ENCODE results near the gene GALK2. TPM values are rescaled to one million over a fixed set of nuclear protein-coding genes. Genes with fewer than 3 reads are reported as not detected.

The GALK2 gene
- total RNA-seq, 1 experiment from 2014 or later = 35.0 TPM

- Histone ChIP-seq H3K9me3 (ENCODE audit: control insufficient read depth, insufficient read depth, low read depth, low read length) (no peaks in the 10 kb centered on the region), H3K4me3 (ENCODE audit: low read depth in 2 of 2, low read length in 2 of 2) (no peak overlapping the region), H3K4me1 (ENCODE audit: control insufficient read depth, insufficient read depth, low read length) (no peaks in the 10 kb centered on the region), H3K27ac (ENCODE audit: low read length) (no peak overlapping the region), H3K36me3 (ENCODE audit: control insufficient read depth, insufficient read depth, low read length) (no peaks in the 10 kb centered on the region), H3K27me3 (ENCODE audit: control insufficient read depth, insufficient read depth, low read length) (no peaks in the 10 kb centered on the region)
- DNase-seq (ENCODE audit: low read depth, low spot score) (no peak), ATAC-seq (no peak)
- BruUV-seq (replicated peaks) = no TSS peak
- intact Hi-C loops (cut with micrococcal nuclease; ENCODE audit: unreplicated experiment) (no loop called here), in situ Hi-C loops (cut with HindIII; ENCODE audit: low pct_unique_long_range_greater_than_20kb, low sequenced_read_pairs) (no loop called here)
- ChIA-PET CTCF (no interaction called here), POLR2A (no interaction called here)
- TF ChIP-seq CTCF (IDR thresholded peaks at IDR 0.05) (no peak), SIN3A (IDR thresholded peaks at IDR 0.05; ENCODE audit: borderline replicate concordance, insufficient read depth, low read depth, low read length) (no peak), REST (IDR thresholded peaks at IDR 0.05; ENCODE audit: insufficient read depth in 1 of 2, low read depth in 2 of 2, low read length in 1 of 2) (no peak), TCF7L2 (IDR thresholded peaks at IDR 0.05; ENCODE audit: low read depth, low read length) (no peak)
Measured at GRCh38 chr15:49185473-49185872, 15.4 kb downstream of the GALK2 start.

GRCh38 chr15:49187549-49188245 is 17.6 kb downstream of the GALK2 start:
- POLR2A ChIA-PET = no interaction called here
- intact Hi-C loops (cut with micrococcal nuclease; ENCODE audit: unreplicated experiment) (no loop called here), in situ Hi-C loops (cut with HindIII; ENCODE audit: low pct_unique_long_range_greater_than_20kb, low sequenced_read_pairs) (no loop called here)
- H3K27ac ChIP-seq (ENCODE audit: low read length) = no peak overlapping the region
- no peaks in the 10 kb centered on the region for H3K27me3 ChIP-seq (ENCODE audit: control insufficient read depth, insufficient read depth, low read length)
- DNase-seq (ENCODE audit: low read depth, low spot score) = no peak
- no peak overlapping the region for H3K4me3 ChIP-seq (ENCODE audit: low read depth in 2 of 2, low read length in 2 of 2)
- ATAC-seq = no peak
- no peaks in the 10 kb centered on the region for H3K36me3 ChIP-seq (ENCODE audit: control insufficient read depth, insufficient read depth, low read length)
- H3K4me1 ChIP-seq (ENCODE audit: control insufficient read depth, insufficient read depth, low read length) = no peaks in the 10 kb centered on the region
- CTCF ChIA-PET = no interaction called here
- TF ChIP-seq CTCF (IDR thresholded peaks at IDR 0.05) = no peak
- TF ChIP-seq POLR2AphosphoS5 (IDR thresholded peaks at IDR 0.05; ENCODE audit: low read depth, low read length) = no peak
- TF ChIP-seq TCF7L2 (IDR thresholded peaks at IDR 0.05; ENCODE audit: low read depth, low read length) = no peak
- no peak for TF ChIP-seq SIN3A (IDR thresholded peaks at IDR 0.05; ENCODE audit: borderline replicate concordance, insufficient read depth, low read depth, low read length)
- no TSS peak for BruUV-seq (replicated peaks)
- H3K9me3 ChIP-seq (ENCODE audit: control insufficient read depth, insufficient read depth, low read depth, low read length) = no peaks in the 10 kb centered on the region

All from Panc1 (cell line).